Femur (tissue), 1 donor: Measurements from ENCODE around the gene SIAE.

ENCODE experiments used
- DNase-seq: peaks from one replicate; pipeline ENCODE4 v3.0.0-alpha.2; 2017

SIAE gene

GRCh38 chr11:124673333-124674167, at the start of gene SIAE, which contains the start of gene SPA17:
SIAE (minus strand) TSS chr11:124673739; CDS start chr11:124673708, 31 bp downstream.
SPA17 (plus strand) TSS chr11:124673904; CDS start chr11:124675265, 1,361 bp downstream.
- peak; percentile 96 for DNase-seq

GRCh38 chr11:124722176-124722575, 48.6 kb upstream of the SIAE start:
- no peak for DNase-seq

- DNase-seq = no peak
These were observed 46.0 kb upstream of the SIAE start for GRCh38 chr11:124719534-124719933.

GRCh38 chr11:124718801-124719200, 45.3 kb upstream of the SIAE start:
- no peak for DNase-seq

- peak; percentile 26 for DNase-seq
These were observed 44.5 kb upstream of the SIAE start for GRCh38 chr11:124717786-124718651.

- no peak for DNase-seq
These were observed 43.9 kb upstream of the SIAE start for GRCh38 chr11:124717421-124717785.

GRCh38 chr11:124716591-124716990, 43.1 kb upstream of the SIAE start:
- no peak for DNase-seq

- DNase-seq = no peak
These were observed 38.9 kb upstream of the SIAE start for GRCh38 chr11:124712392-124712791.

- no peak for DNase-seq
These were observed 34.3 kb upstream of the SIAE start for GRCh38 chr11:124707829-124708228.

GRCh38 chr11:124700028-124700427, 26.5 kb upstream of the SIAE start:
- DNase-seq = no peak

- DNase-seq = no peak
These were observed 26.0 kb upstream of the SIAE start for GRCh38 chr11:124699547-124699946.

GRCh38 chr11:124693142-124693541, 19.6 kb upstream of the SIAE start:
- DNase-seq = no peak

- no peak for DNase-seq
These were observed 8.9 kb upstream of the SIAE start for GRCh38 chr11:124682443-124682842.

- no peak for DNase-seq
These were observed 7.9 kb upstream of the SIAE start for GRCh38 chr11:124681421-124681820.

GRCh38 chr11:124678416-124678815, 4.9 kb upstream of the SIAE start:
- DNase-seq = no peak

GRCh38 chr11:124676386-124676785, 2.8 kb upstream of the SIAE start:
- DNase-seq = no peak

GRCh38 chr11:124674571-124674970, 1.0 kb upstream of the SIAE start:
- DNase-seq = no peak

GRCh38 chr11:124674168-124674517, 604 bp upstream of the SIAE start:
- DNase-seq = no peak

- DNase-seq = no peak
These were observed 863 bp downstream of the SIAE start for GRCh38 chr11:124672536-124673215.

- no peak for DNase-seq
These were observed 2.8 kb downstream of the SIAE start for GRCh38 chr11:124670732-124671131.

- DNase-seq = peak; percentile 44
These were observed 4.3 kb downstream of the SIAE start for GRCh38 chr11:124669193-124669592.

- no peak for DNase-seq
These were observed 5.9 kb downstream of the SIAE start for GRCh38 chr11:124667601-124668000.

- no peak for DNase-seq
These were observed 9.7 kb downstream of the SIAE start for GRCh38 chr11:124663861-124664260.
